B cell (primary cell): ENCODE measurements around the gene MYOM1. TPM values are rescaled to one million over a fixed set of nuclear protein-coding genes. Genes with fewer than 3 reads are reported as not detected.
"Not testable (repeated sequence)": the region's sequence is repeated elsewhere in the genome, so short reads cannot be mapped to it uniquely, and the experiment has no call there.

Experiments
- ATAC-seq: fragments of 200-7000 bp; cut with Tn5 transposase; one replicate; pipeline ENCODE4 v1.10.0; 2021; ENCODE audit warnings: low read depth, mild to moderate bottlenecking, moderate number of reproducible peaks, moderate library complexity
- CTCF ChIA-PET: fragments of 350-600 bp; sonication (Branson Sonifier 250); formaldehyde crosslinking; loops from one replicate; lab custom pipeline; 2021; ENCODE audit warnings: antibody characterized with exemption, inconsistent platforms; lab: Charles Lee
- POLR2A ChIA-PET: fragments of 350-600 bp; sonication (Branson Sonifier 250); formaldehyde crosslinking; loops from one replicate; lab custom pipeline; 2021; ENCODE audit warnings: antibody characterized with exemption; lab: Charles Lee
- DNase-seq: peaks from one replicate; pipeline ENCODE4 v3.0.0; 2013
- H2AFZ ChIP-seq: 2 replicates; pipeline ENCODE4 v1.6.1; 2012; ENCODE audit warnings: mild to moderate bottlenecking, low read depth, low read length; ENCODE audit not compliant: insufficient read depth, poor library complexity, severe bottlenecking
- H3K27ac ChIP-seq, 2 donors: 1 replicate in 1 of 2; 2 replicates in 1 of 2; pipeline ENCODE4 v1.5.1; 2012 to 2013; ENCODE audit warnings: low read length in 2 of 2, mild to moderate bottlenecking in 2 of 2, moderate library complexity in 1 of 2
- H3K27me3 ChIP-seq, 4 experiments: fragments of 200-600 bp in 1 of 4; sonication (generic) in 1 of 4; replicated peaks in 1 of 4; 1 replicate in 2 of 4; 2 replicates in 2 of 4; pipeline versions ENCODE4 v1.6.1 to v1.7.0; 2013 to 2016; ENCODE audit warnings: low read length in 3 of 4, mild to moderate bottlenecking in 2 of 4, mixed read lengths in 1 of 4, moderate library complexity in 1 of 4; ENCODE audit not compliant: insufficient read depth in 4 of 4, control insufficient read depth in 3 of 4; ENCODE audit errors: control extremely low read depth in 1 of 4
- H3K36me3 ChIP-seq, 2 experiments: replicated peaks in 1 of 2; 1 replicate in 1 of 2; 2 replicates in 1 of 2; pipeline versions ENCODE4 v1.6.1 to v1.7.1; 2013; ENCODE audit warnings: low read length in 1 of 2; ENCODE audit not compliant: insufficient read depth in 2 of 2, control insufficient read depth in 1 of 2; ENCODE audit errors: control extremely low read depth in 1 of 2, extremely low read depth in 1 of 2
- H3K4me1 ChIP-seq, 2 donors: fragments of 200-600 bp in 1 of 2; sonication (generic) in 1 of 2; 1 replicate in 1 of 2; 2 replicates in 1 of 2; pipeline versions ENCODE4 v1.5.1 to v1.6.1; 2013 to 2017; ENCODE audit warnings: low read length in 2 of 2; ENCODE audit not compliant: control insufficient read depth in 2 of 2, insufficient read depth in 2 of 2
- H3K4me2 ChIP-seq: replicated peaks from 2 replicates; pipeline ENCODE3; 2012; ENCODE audit warnings: mild to moderate bottlenecking, low read depth, low read length; ENCODE audit not compliant: poor library complexity, severe bottlenecking
- H3K4me3 ChIP-seq, 5 experiments: fragments of 200-600 bp in 1 of 5; sonication (generic) in 1 of 5; 1 replicate in 3 of 5; 2 replicates in 2 of 5; pipeline versions ENCODE4 v1.5.1 to v1.7.0; 2011 to 2016; ENCODE audit warnings: low read length in 4 of 5, mild to moderate bottlenecking in 4 of 5, low read depth in 2 of 5, control low read depth in 1 of 5, moderate library complexity in 1 of 5; ENCODE audit not compliant: insufficient read depth in 1 of 5; ENCODE audit errors: control extremely low read depth in 1 of 5, extremely low read depth in 1 of 5
- H3K79me2 ChIP-seq: fragments of 200-600 bp; sonication (generic); one replicate; pipeline ENCODE4 v1.6.0; 2016; ENCODE audit warnings: low read length; ENCODE audit not compliant: control insufficient read depth, insufficient read depth
- H3K9ac ChIP-seq: fragments of 200-600 bp; sonication (generic); 2 replicates; pipeline ENCODE4 v1.6.1; 2017; ENCODE audit warnings: mild to moderate bottlenecking, low read length, moderate library complexity
- H3K9me3 ChIP-seq, 3 donors: one replicate each; pipeline versions ENCODE4 v1.6.1 to v1.7.1; 2013; ENCODE audit warnings: low read length in 2 of 3; ENCODE audit not compliant: control insufficient read depth in 2 of 3, insufficient read depth in 1 of 3; ENCODE audit errors: control extremely low read depth in 1 of 3
- H4K20me1 ChIP-seq: 2 replicates; pipeline ENCODE4 v1.6.0; 2012; ENCODE audit warnings: mild to moderate bottlenecking, low read length; ENCODE audit not compliant: insufficient read depth, control insufficient read depth, poor library complexity, severe bottlenecking
- H3K27ac Mint-ChIP-seq: one replicate; pipeline ENCODE4 v1.8.0; 2021; ENCODE audit warnings: mixed read lengths
- H3K27me3 Mint-ChIP-seq: one replicate; pipeline ENCODE4 v1.8.0; 2021; ENCODE audit warnings: mixed read lengths
- H3K4me1 Mint-ChIP-seq: one replicate; pipeline ENCODE4 v1.8.0; 2021; ENCODE audit warnings: mixed read lengths
- H3K4me3 Mint-ChIP-seq: one replicate; pipeline ENCODE4 v1.8.0; 2021; ENCODE audit warnings: mixed read lengths
- H3K9me3 Mint-ChIP-seq: one replicate; pipeline ENCODE4 v1.8.0; 2022; ENCODE audit warnings: mixed read lengths; ENCODE audit not compliant: insufficient read depth
- CTCF ChIP-seq: fragments of 200-600 bp; IDR thresholded peaks from one replicate; pipeline ENCODE4 v1.8.0; 2022; ENCODE audit warnings: antibody characterized with exemption, mild to moderate bottlenecking
- EZH2 ChIP-seq: IDR thresholded peaks from 2 replicates; pipeline ENCODE4 v1.6.1; 2012; ENCODE audit warnings: borderline replicate concordance, low read depth, mild to moderate bottlenecking, moderate library complexity, low read length; ENCODE audit not compliant: insufficient read depth, poor library complexity, severe bottlenecking
- WGBS: methylation state at CpG from one replicate; pipeline ENCODE4 v1.1.5; 2013; ENCODE audit warnings: missing lambda C conversion rate; ENCODE audit not compliant: insufficient coverage; 5-methylcytosine and 5-hydroxymethylcytosine counted together
- intact Hi-C: fragments of 100-400 bp; cut with micrococcal nuclease; formaldehyde crosslinking; loops from one replicate; pipeline ENCODE4 v1.10.0; 2022
- polyA plus RNA-seq: library from polyadenylated mRNA; depleted of rRNA; stranded (reverse); fragments of >200 nt; gene quantifications from 2 replicates; pipeline ENCODE4 v1.2.3, GENCODE V29; 2012
- total RNA-seq, 2 donors: library from RNA; stranded (reverse); fragments of 120-200 nt in 1 of 2; gene quantifications; 1 replicate in 1 of 2; 2 replicates in 1 of 2; pipeline versions ENCODE4 v1.2.3 to v1.2.4, GENCODE V29; 2013 to 2022

Gene MYOM1
- total and polyA plus RNA-seq, 2 donors (not counting 1 experiment from before 2014, with no cell fraction given) = 1.5 to 12.8 TPM

- ATAC-seq (no peak), DNase-seq (no peak)
- Histone ChIP-seq H3K27ac (no peak overlapping the region), H2AFZ (no peak overlapping the region), H3K9me3 (no peaks in the 10 kb centered on the region), H3K27me3 (no peaks in the 10 kb centered on the region), H4K20me1 (no peaks in the 10 kb centered on the region), H3K4me1 (no peaks in the 10 kb centered on the region), H3K4me2 (no peak overlapping the region), H3K36me3 (no peaks in the 10 kb centered on the region), H3K79me2 (no peaks in the 10 kb centered on the region), H3K4me3 (no peak overlapping the region), H3K9ac (no peak overlapping the region)
- H3K27ac Mint-ChIP-seq = no peak overlapping the region
- TF ChIP-seq CTCF (no peak), EZH2 (no peak)
- intact Hi-C loops = no loop called here
- POLR2A ChIA-PET = no interaction called here
- H3K4me1 Mint-ChIP-seq = no peaks in the 10 kb centered on the region
- H3K4me3 Mint-ChIP-seq = no peak overlapping the region
- CTCF ChIA-PET = interaction anchor here (1.0 to 1.3 kb wide), 3 partner anchors 36 to 371 kb away, joined by 3 read pairs; no protein-coding TSS in a partner anchor
- no peaks in the 10 kb centered on the region for H3K27me3 Mint-ChIP-seq
- no peaks in the 10 kb centered on the region for H3K9me3 Mint-ChIP-seq
- no CpG with 5 or more reads among the region's 1 CpG for WGBS
These were observed 3.6 kb upstream of the MYOM1 start for GRCh38 chr18:3223356-3223755.

DNA sequence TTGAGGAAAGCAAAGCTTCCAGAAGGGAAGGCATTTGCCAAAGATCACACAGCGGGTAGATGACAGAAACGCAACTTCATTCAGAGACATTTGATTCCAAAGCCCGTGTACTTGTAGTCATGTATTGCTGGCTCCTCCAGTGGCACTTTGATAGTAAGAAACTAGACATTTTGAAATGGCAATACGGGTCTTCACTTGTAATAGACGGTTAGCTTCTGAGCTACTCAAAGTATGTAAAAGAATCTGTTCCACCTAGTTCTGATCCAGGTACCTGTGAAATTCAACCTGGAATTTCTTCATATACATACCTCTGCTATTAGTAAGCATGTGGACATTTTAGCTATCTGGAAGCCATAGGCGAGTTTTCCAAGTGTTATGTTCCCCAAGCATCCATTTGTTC lies 1.7 kb upstream of the MYOM1 start:
- no peak for DNase-seq
- CTCF ChIA-PET = interaction anchor here (2.7 kb wide), 1 partner anchor 70 kb away, joined by 10 read pairs; no protein-coding TSS in a partner anchor
- Histone ChIP-seq H3K4me3 (no peak overlapping the region), H3K9ac (no peak overlapping the region), H4K20me1 (no peaks in the 10 kb centered on the region), H3K9me3 (no peaks in the 10 kb centered on the region), H3K27me3 (no peaks in the 10 kb centered on the region), H3K27ac (no peak overlapping the region), H3K79me2 (no peaks in the 10 kb centered on the region), H3K4me1 (no peaks in the 10 kb centered on the region), H3K36me3 (no peaks in the 10 kb centered on the region), H2AFZ (no peak overlapping the region), H3K4me2 (no peak overlapping the region)
- intact Hi-C loops = no loop called here
- no peak for TF ChIP-seq EZH2
- TF ChIP-seq CTCF = no peak
- no peak for ATAC-seq
- Mint-ChIP-seq H3K4me1 (no peaks in the 10 kb centered on the region), H3K9me3 (no peaks in the 10 kb centered on the region), H3K4me3 (no peak overlapping the region), H3K27ac (no peak overlapping the region), H3K27me3 (no peaks in the 10 kb centered on the region)
- WGBS = 96% methylated on average over 3 of the region's 6 CpGs
- POLR2A ChIA-PET = no interaction called here

DNA sequence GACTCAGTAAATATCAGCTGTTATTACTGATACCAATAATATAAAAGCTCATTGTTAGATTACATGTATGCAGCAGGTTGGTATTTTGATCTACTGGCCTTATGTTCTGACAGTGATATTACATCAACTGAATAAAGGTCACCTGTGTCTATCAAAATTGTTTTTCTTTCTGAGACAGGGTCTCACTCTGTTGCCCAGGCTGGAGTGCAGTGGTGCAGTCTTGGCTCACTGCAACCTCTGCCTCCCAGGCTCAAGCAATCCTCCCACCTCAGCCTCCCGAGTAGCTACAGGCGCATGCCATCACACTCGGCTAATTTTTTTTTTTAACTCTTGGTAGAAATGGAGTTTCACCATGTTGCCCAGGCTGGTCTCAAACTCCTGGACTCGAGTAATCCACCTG lies 1.1 kb upstream of the MYOM1 start:
- H3K9me3 Mint-ChIP-seq, intact Hi-C loops, H3K4me3 ChIP-seq, H3K36me3 ChIP-seq, H3K4me1 ChIP-seq, H3K27ac Mint-ChIP-seq, H2AFZ ChIP-seq, POLR2A ChIA-PET, H3K27ac ChIP-seq, H4K20me1 ChIP-seq, H3K4me1 Mint-ChIP-seq, H3K4me2 ChIP-seq, H3K27me3 ChIP-seq, DNase-seq, H3K27me3 Mint-ChIP-seq, H3K9me3 ChIP-seq, H3K79me2 ChIP-seq, H3K4me3 Mint-ChIP-seq, H3K9ac ChIP-seq, ATAC-seq: not testable (repeated sequence)
- CTCF ChIA-PET = interaction anchor here (1.1 to 2.7 kb wide), 3 partner anchors 58 to 227 kb away, joined by 3 to 10 read pairs (median 4); no protein-coding TSS in a partner anchor
- 90% methylated on average over 2 of the region's 4 CpGs for WGBS
